Measurements from ENCODE around the gene TMEM52.

GRCh38 chr1:1927751-1928150, 8.7 kb upstream of the TMEM52 start:
- TF ChIP-seq JUND (IDR thresholded peaks at IDR 0.05) (no peak), NR2F2 (IDR thresholded peaks at IDR 0.05) (no peak)
